Lung (tissue), 12 donors: ENCODE results near the gene ITPKB. TPM values are rescaled to one million over a fixed set of nuclear protein-coding genes. Genes with fewer than 3 reads are reported as not detected.

Experiments used
- ATAC-seq: fragments of 200-7000 bp; cut with Tn5 transposase; one replicate; pipeline ENCODE4 v1.9.1; 2020; ENCODE audit warnings: moderate number of reproducible peaks; ENCODE audit not compliant: insufficient read depth, low FRiP score
- DNase-seq, 3 donors: peaks; one replicate each; pipeline ENCODE4 v3.0.0-alpha.2; 2013 to 2017
- H3K27ac ChIP-seq, 2 donors: one replicate each; pipeline ENCODE4 v1.5.1; 2013; ENCODE audit warnings: mild to moderate bottlenecking in 2 of 2, moderate library complexity in 2 of 2, control low read depth in 1 of 2, inconsistent platforms in 1 of 2, low read depth in 1 of 2, low read length in 1 of 2
- H3K27me3 ChIP-seq, 3 donors: one replicate each; pipeline ENCODE4 v1.5.1; 2013; ENCODE audit warnings: low read length in 2 of 3; ENCODE audit not compliant: control insufficient read depth in 3 of 3, insufficient read depth in 3 of 3
- H3K36me3 ChIP-seq, 4 donors: one replicate each; pipeline ENCODE4 v1.5.1; 2013; ENCODE audit warnings: low read length in 4 of 4, mild to moderate bottlenecking in 1 of 4, moderate library complexity in 1 of 4; ENCODE audit not compliant: control insufficient read depth in 4 of 4, insufficient read depth in 4 of 4
- H3K4me1 ChIP-seq, 5 donors: one replicate each; pipeline ENCODE4 v1.5.1; 2013; ENCODE audit warnings: low read length in 5 of 5, mild to moderate bottlenecking in 2 of 5, moderate library complexity in 1 of 5; ENCODE audit not compliant: control insufficient read depth in 5 of 5, insufficient read depth in 5 of 5
- H3K4me3 ChIP-seq: one replicate; pipeline ENCODE4 v1.5.1; 2013; ENCODE audit warnings: mild to moderate bottlenecking, control low read depth, moderate library complexity
- H3K9ac ChIP-seq, 2 donors: one replicate each; pipeline ENCODE4 v1.5.1; 2013; ENCODE audit warnings: low read length in 2 of 2, control low read depth in 1 of 2; ENCODE audit not compliant: insufficient read depth in 1 of 2
- H3K9me3 ChIP-seq, 4 donors: one replicate each; pipeline ENCODE4 v1.5.1; 2013; ENCODE audit warnings: low read length in 3 of 4, mild to moderate bottlenecking in 1 of 4, moderate library complexity in 1 of 4; ENCODE audit not compliant: control insufficient read depth in 4 of 4, insufficient read depth in 3 of 4
- CTCF ChIP-seq: IDR thresholded peaks from 2 replicates; pipeline ENCODE4 v1.5.1; 2012; ENCODE audit warnings: mild to moderate bottlenecking; ENCODE audit errors: control extremely low read depth, extremely low read depth
- WGBS, 2 donors: extraction: QIAGEN DNeasy Blood & Tissue Kit; methylation state at CpG; one replicate each; pipeline ENCODE4 v1.1.7; 2013; 5-methylcytosine and 5-hydroxymethylcytosine counted together
- polyA plus RNA-seq, 2 donors: library from polyadenylated mRNA; stranded (reverse); fragments of 200-250 nt; gene quantifications; one replicate each; pipeline ENCODE4 v1.2.1, GENCODE V29; 2013
- total RNA-seq, 2 donors: library from RNA; depleted of rRNA in 1 of 2; stranded (reverse); fragments of >200 nt in 1 of 2; gene quantifications; one replicate each; pipeline ENCODE4 v1.2.1, GENCODE V29; 2014 to 2021
- donor health status: control.
- donor health status: control.
- donor health status: Bipolar disorder and iron deficiency.
- donor health status: healthy.
- donor health status: DM: yes; HTN: yes; CAD: no.

ITPKB gene
- total and polyA plus RNA-seq, 4 donors, result 9.9 to 46.6 (median 28.1) TPM

- Histone ChIP-seq H3K27ac (no peak overlapping the region), H3K36me3 (peaks cover 0 to 4% (median 0%) of the 10 kb centered on the region in 4 donors), H3K4me3 (no peak overlapping the region), H3K9ac (no peak overlapping the region), H3K27me3 (no peaks in the 10 kb centered on the region), H3K9me3 (peaks cover 0 to 3% (median 0%) of the 10 kb centered on the region in 4 donors), H3K4me1 (peaks cover 2 to 20% (median 9%) of the 10 kb centered on the region in 5 donors)
- no peak for ATAC-seq
- TF ChIP-seq CTCF, result no peak
- 89 to 94% methylated on average over 3 of the region's 3 CpGs for WGBS, 2 donors
- DNase-seq, result no peak
Measured at GRCh38 chr1:226741009-226741408, 1.9 kb upstream of the ITPKB start.

GRCh38 chr1:226739696-226740065 is 599 bp upstream of the ITPKB start:
- Histone ChIP-seq H3K9ac (peak overlapping the region in 1 of 2 donors; percentile 64), H3K27me3 (no peaks in the 10 kb centered on the region), H3K4me3 (no peak overlapping the region), H3K27ac (no peak overlapping the region), H3K36me3 (peaks cover 0 to 12% (median 6%) of the 10 kb centered on the region in 4 donors), H3K9me3 (peaks cover 0 to 3% (median 0%) of the 10 kb centered on the region in 4 donors), H3K4me1 (peaks cover 3 to 25% (median 12%) of the 10 kb centered on the region in 5 donors)
- no peak for TF ChIP-seq CTCF
- ATAC-seq (no peak), DNase-seq (no peak)
- 51 to 55% methylated on average over 3 of the region's 3 CpGs for WGBS, 2 donors

GRCh38 chr1:226738421-226738994 is 574 bp downstream of the ITPKB start:
- peak; percentile 42 for ATAC-seq
- Histone ChIP-seq H3K4me3 (peak overlapping the region; percentile 75), H3K4me1 (peaks cover 3 to 30% (median 14%) of the 10 kb centered on the region in 5 donors), H3K27me3 (no peaks in the 10 kb centered on the region), H3K9me3 (peaks cover 0 to 3% (median 0%) of the 10 kb centered on the region in 4 donors), H3K27ac (peak overlapping the region; percentile 79 to 87), H3K36me3 (peaks cover 0 to 16% (median 10%) of the 10 kb centered on the region in 4 donors), H3K9ac (peak overlapping the region; percentile 12 to 75)
- TF ChIP-seq CTCF, result no peak
- 0% methylated on average over 52 of the region's 52 CpGs for WGBS, 2 donors
- DNase-seq, result peak; percentile 35 to 50 (median 46)
